Measurements from ENCODE around the gene DCTN1. TPM values are rescaled to one million over a fixed set of nuclear protein-coding genes. Genes with fewer than 3 reads are reported as not detected.

DCTN1 gene
- total RNA-seq, 3 donors from 2014 or later: 92.2 to 125 (median 103) TPM

DNA sequence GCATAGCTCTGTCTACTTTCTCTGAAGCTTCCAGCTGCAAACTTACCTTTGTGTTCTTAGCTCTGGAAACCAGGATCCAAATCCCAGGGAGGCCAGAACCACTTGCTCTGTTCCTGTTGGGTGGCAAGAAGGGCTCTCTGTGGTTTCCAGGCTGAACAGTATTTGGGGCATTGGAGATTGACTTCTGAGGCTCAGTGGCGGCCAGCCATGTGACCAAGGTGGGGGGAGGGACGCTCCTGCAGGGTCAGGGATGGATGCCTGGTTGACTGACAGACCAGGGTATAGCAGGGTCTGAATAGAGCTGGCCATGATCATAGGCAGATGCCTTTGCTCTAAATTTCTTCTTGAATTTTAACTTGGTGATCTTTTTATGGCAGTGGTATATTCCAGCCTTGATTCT lies 52.0 kb downstream of the DCTN1 start:
- DNase-seq (ENCODE audit: low spot score in 2 of 2): no peak

DNA sequence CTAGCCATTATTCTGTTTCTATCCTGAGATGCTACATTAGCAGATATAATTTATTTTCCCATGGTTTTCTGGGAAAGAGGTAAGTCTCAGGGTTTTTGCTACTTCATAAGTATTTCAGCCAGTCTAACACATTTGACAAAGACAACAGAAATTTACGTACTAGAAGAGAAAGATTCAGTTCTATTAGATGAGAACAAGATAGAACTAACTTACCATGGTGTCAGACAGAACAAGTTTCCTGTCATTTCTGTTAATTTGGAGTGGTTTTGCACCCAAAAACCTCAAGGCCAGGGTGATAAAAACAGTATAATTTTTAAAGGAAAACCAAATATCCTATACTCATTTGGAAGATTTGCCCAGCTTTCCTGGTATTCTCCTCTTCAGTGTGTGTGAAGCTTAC lies 52.5 kb downstream of the DCTN1 start:
- intact Hi-C loops (cut with DNase I; ENCODE audit: low total_unique reads): no loop called here
- Histone ChIP-seq H3K4me1 (no peaks in the 10 kb centered on the region), H3K27me3 (no peaks in the 10 kb centered on the region), H3K9me3 (no peaks in the 10 kb centered on the region), H3K36me3 (no peaks in the 10 kb centered on the region), H3K4me3 (no peak overlapping the region), H3K27ac (no peak overlapping the region)
- no peak for DNase-seq (ENCODE audit: low spot score in 2 of 2)
- no peak for TF ChIP-seq POLR2AphosphoS5 (IDR thresholded peaks at IDR 0.05)
- TF ChIP-seq CTCF (IDR thresholded peaks at IDR 0.05): no peak
- no peak for TF ChIP-seq POLR2A (IDR thresholded peaks at IDR 0.05)

More for the DNA sequence above, 52.0 kb downstream of the DCTN1 start:
- no peaks in the 10 kb centered on the region for H3K36me3 ChIP-seq
- H3K27ac ChIP-seq: no peak overlapping the region
- H3K4me1 ChIP-seq: no peaks in the 10 kb centered on the region
- TF ChIP-seq POLR2AphosphoS5 (IDR thresholded peaks at IDR 0.05) (no peak), POLR2A (IDR thresholded peaks at IDR 0.05) (no peak), CTCF (IDR thresholded peaks at IDR 0.05) (no peak)
- intact Hi-C loops (cut with DNase I; ENCODE audit: low total_unique reads): no loop called here
- H3K4me3 ChIP-seq: no peak overlapping the region
- no peaks in the 10 kb centered on the region for H3K27me3 ChIP-seq
- H3K9me3 ChIP-seq: no peaks in the 10 kb centered on the region

DNA sequence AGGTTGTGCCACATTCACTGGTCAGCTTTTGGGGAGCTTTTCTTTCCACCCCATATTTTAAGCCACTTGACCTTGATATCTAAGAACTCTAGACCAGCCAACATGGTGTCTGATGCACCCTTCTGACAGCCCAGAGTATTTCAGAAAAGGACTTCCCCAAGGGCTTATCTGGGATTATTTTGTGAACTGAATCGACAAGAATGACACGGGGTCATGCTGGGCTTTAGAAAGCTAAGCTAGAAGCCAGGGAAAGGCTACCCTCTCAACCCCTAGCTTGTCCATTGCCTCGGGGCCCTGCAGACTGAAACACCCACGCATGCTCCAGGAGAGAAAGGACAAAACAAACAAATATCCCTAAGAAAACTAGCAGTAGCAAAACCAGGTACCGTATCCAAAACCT lies 52.9 kb downstream of the DCTN1 start:
- Histone ChIP-seq H3K9me3 (no peaks in the 10 kb centered on the region), H3K27me3 (no peaks in the 10 kb centered on the region), H3K4me3 (no peak overlapping the region), H3K27ac (no peak overlapping the region), H3K4me1 (no peaks in the 10 kb centered on the region), H3K36me3 (no peaks in the 10 kb centered on the region)
- no peak for DNase-seq (ENCODE audit: low spot score in 2 of 2)
- TF ChIP-seq CTCF (IDR thresholded peaks at IDR 0.05) (no peak), POLR2AphosphoS5 (IDR thresholded peaks at IDR 0.05) (no peak), POLR2A (IDR thresholded peaks at IDR 0.05) (no peak)
- intact Hi-C loops (cut with DNase I; ENCODE audit: low total_unique reads): no loop called here

DNA sequence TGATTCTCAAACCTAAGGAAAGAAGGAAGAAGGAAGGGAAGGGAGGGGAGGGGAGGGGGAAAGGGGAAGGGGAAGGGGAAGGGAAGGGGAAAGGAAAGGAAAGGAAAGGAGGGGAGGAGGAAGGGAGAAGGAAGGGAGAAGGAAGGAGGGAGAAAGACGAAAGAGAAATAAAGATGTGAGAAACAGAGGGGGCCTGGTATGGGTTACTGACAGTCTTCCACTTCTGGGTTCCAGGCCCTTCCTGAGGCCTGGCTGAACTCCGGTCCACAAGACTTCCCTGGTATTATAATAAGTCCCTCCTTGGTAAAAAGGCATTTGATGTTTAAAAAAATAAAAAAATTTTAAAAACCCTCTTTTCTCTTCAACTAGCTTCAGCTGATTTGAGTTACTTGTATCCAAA lies 54.3 kb downstream of the DCTN1 start:
- Histone ChIP-seq H3K36me3 (no peaks in the 10 kb centered on the region), H3K27me3 (no peaks in the 10 kb centered on the region)

DNA sequence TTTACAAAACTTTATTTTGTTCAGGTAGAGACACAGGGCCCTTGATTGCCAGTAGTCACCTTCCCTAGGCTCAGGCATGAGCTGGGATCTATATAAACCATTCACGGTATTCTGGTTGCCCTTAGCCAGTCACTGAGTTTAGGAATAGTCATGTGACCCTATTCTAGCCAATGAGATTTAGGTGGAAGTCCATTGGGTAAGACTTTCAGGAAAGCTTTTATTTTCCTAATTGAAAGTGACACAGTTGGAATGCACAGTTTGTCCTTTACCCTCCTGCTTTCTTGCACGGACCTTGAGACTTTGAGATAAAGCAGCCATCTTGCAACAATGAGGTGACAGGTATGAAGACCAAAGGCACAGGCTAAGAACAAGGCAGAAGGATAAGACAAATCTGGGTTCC lies 58.4 kb downstream of the DCTN1 start:
- no peak overlapping the region for H3K27ac ChIP-seq
- no peaks in the 10 kb centered on the region for H3K36me3 ChIP-seq
- DNase-seq (ENCODE audit: low spot score in 2 of 2): no peak
- H3K9me3 ChIP-seq: no peaks in the 10 kb centered on the region
- H3K27me3 ChIP-seq: no peaks in the 10 kb centered on the region
- intact Hi-C loops (cut with DNase I; ENCODE audit: low total_unique reads): no loop called here
- no peak overlapping the region for H3K4me3 ChIP-seq
- no peak for TF ChIP-seq POLR2AphosphoS5 (IDR thresholded peaks at IDR 0.05)
- no peak for TF ChIP-seq POLR2A (IDR thresholded peaks at IDR 0.05)
- no peak for TF ChIP-seq CTCF (IDR thresholded peaks at IDR 0.05)
- H3K4me1 ChIP-seq: no peaks in the 10 kb centered on the region

More for the DNA sequence above, 54.3 kb downstream of the DCTN1 start:
- H3K9me3 ChIP-seq: no peaks in the 10 kb centered on the region
- TF ChIP-seq CTCF (IDR thresholded peaks at IDR 0.05): no peak
- no peak for TF ChIP-seq POLR2AphosphoS5 (IDR thresholded peaks at IDR 0.05)
- no peak for TF ChIP-seq POLR2A (IDR thresholded peaks at IDR 0.05)
- no peaks in the 10 kb centered on the region for H3K4me1 ChIP-seq
- H3K27ac ChIP-seq: no peak overlapping the region
- H3K4me3 ChIP-seq: no peak overlapping the region
- intact Hi-C loops (cut with DNase I; ENCODE audit: low total_unique reads): no loop called here
- no peak for DNase-seq (ENCODE audit: low spot score in 2 of 2)

Data from breast epithelium (tissue), 4 donors.